ENCODE results near the gene EDN3. TPM values are rescaled to one million over a fixed set of nuclear protein-coding genes. Genes with fewer than 3 reads are reported as not detected.

Gene EDN3
- total RNA-seq, 2 donors from 2014 or later = 5.3 to 8.2 TPM

DNA sequence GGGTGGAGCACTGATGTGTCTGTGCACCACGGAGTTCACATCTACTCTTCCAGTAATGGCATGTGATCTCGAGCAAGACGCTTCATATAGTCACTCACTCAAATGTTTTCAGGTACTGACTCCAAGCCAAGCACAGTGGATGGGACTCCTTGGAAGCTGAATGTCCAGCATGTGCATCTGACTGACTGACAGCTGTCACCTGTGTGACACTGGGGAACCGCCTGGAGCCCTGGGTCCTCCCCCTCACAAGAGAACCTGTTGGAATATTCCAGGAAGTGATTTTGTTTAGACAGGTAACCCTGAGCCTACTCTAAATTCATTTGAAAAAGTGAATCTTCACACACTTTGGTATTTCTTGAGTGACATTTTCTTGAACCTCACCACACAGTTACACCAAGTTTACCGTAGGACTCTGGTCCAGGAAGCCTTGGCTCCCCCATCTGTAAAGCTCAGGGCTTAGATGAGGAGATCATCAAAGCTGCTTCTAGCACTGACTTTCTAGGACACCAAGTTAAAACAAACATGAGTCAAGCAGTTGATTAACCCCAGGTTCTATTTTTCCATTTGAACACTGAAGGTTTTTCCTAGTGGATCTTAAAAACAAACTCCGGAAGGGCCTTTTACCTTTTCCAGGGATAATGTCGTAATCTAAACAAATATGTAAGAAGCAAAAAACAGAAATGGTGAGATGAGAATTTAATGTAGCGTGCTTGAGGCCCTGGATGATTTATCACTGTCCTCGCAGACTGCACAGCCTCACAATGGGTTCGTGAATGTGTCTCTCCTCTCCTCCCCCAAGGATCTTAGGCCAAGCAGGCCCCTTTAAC, 50.1 kb downstream of the EDN3 start:
- TF ChIP-seq, protein P1, sequence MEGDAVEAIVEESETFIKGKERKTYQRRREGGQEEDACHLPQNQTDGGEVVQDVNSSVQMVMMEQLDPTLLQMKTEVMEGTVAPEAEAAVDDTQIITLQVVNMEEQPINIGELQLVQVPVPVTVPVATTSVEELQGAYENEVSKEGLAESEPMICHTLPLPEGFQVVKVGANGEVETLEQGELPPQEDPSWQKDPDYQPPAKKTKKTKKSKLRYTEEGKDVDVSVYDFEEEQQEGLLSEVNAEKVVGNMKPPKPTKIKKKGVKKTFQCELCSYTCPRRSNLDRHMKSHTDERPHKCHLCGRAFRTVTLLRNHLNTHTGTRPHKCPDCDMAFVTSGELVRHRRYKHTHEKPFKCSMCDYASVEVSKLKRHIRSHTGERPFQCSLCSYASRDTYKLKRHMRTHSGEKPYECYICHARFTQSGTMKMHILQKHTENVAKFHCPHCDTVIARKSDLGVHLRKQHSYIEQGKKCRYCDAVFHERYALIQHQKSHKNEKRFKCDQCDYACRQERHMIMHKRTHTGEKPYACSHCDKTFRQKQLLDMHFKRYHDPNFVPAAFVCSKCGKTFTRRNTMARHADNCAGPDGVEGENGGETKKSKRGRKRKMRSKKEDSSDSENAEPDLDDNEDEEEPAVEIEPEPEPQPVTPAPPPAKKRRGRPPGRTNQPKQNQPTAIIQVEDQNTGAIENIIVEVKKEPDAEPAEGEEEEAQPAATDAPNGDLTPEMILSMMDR (IDR thresholded peaks at IDR 0.05) = no peak
- TF ChIP-seq POLR2A (IDR thresholded peaks at IDR 0.05) (no peak), POLR2AphosphoS5 (IDR thresholded peaks at IDR 0.05) (no peak)
- no peak for DNase-seq (ENCODE audit: low spot score)
- Histone ChIP-seq H3K4me1 (replicated peaks) (no peaks in the 10 kb centered on the region), H3K27me3 (replicated peaks; ENCODE audit: insufficient read depth) (no peaks in the 10 kb centered on the region), H3K27ac (no peak overlapping the region), H3K36me3 (no peaks in the 10 kb centered on the region), H3K4me3 (no peak overlapping the region), H3K9me3 (no peaks in the 10 kb centered on the region)
- intact Hi-C loops (cut with DNase I) = no loop called here
- WGBS = 76% methylated on average over 10 of the region's 10 CpGs

DNA sequence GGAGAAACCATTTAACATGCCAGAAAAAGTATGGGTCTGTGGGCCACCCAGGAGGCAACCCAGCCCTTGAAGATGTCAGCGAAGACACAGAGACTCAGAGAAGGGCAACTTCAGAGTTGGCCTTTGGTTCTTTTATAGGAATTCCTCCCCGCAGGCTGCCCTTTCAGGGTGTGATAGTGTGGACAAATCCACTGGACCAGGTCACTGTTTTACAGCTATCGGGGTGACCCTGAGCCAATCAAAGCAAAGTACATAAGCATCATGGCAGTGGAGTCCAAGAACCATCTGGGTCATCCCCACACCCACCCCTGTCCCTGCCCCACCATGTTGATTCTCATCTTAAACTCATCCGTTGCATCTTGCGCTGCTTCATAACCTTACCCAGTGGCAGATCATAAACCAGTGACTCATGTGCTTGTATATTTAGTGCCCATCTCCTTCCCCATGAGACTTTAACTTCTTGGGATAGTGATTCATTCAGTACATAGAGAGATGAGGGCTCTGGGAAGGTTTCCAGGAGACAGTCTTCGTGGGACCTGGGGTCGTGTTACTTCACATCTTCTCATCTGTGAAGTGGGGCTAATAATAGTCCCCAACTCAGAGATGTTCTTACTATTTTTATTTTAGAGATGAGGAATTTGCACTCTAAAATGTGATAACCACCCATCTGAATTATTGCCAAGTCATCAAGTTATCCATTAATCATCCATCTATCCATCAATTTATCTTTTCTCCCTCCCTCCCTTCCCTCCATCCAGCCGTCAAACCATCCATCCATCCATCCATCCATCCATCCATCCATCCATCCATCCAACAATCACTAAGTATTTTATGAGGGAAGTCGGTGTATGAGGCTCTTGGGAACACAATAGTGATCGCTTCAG, 51.0 kb downstream of the EDN3 start:
- intact Hi-C loops (cut with DNase I) = no loop called here
- Histone ChIP-seq H3K36me3 (no peaks in the 10 kb centered on the region), H3K27ac (no peak overlapping the region), H3K9me3 (no peaks in the 10 kb centered on the region), H3K27me3 (replicated peaks; ENCODE audit: insufficient read depth) (no peaks in the 10 kb centered on the region), H3K4me3 (no peak overlapping the region), H3K4me1 (replicated peaks) (no peaks in the 10 kb centered on the region)
- DNase-seq (ENCODE audit: low spot score) = no peak
- WGBS = 75% methylated on average over 10 of the region's 10 CpGs
- TF ChIP-seq POLR2AphosphoS5 (IDR thresholded peaks at IDR 0.05) (no peak), POLR2A (IDR thresholded peaks at IDR 0.05) (no peak)
- TF ChIP-seq, protein P1 (IDR thresholded peaks at IDR 0.05) = no peak

DNA sequence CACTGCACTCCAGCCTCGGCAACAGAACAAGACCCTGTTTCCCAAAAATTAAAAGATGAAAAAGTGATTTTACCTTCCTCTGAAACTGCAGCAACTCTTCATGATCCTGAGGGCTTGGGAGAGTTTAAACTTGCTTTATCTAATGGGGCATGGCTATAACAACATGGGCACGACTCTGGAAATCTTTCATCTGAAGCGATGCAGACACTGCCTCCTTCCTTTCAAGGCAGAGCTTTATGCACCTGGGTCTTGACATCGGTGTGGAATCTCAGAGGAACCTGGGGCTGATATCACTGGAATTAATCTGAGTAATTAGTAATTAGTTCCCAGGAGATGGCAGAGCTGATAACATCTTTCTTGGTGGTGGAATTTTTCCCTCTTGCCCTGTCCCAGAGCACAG, 52.1 kb downstream of the EDN3 start:
- DNase-seq (ENCODE audit: low spot score) = no peak
- H3K27me3 ChIP-seq (replicated peaks; ENCODE audit: insufficient read depth) = no peaks in the 10 kb centered on the region
- 69% methylated on average over 4 of the region's 4 CpGs for WGBS
- H3K4me3 ChIP-seq = no peak overlapping the region
- H3K36me3 ChIP-seq = no peaks in the 10 kb centered on the region
- H3K27ac ChIP-seq = no peak overlapping the region
- no peak for TF ChIP-seq POLR2AphosphoS5 (IDR thresholded peaks at IDR 0.05)
- TF ChIP-seq, protein P1 (IDR thresholded peaks at IDR 0.05) = no peak
- no peak for TF ChIP-seq POLR2A (IDR thresholded peaks at IDR 0.05)
- intact Hi-C loops (cut with DNase I) = no loop called here
- H3K9me3 ChIP-seq = no peaks in the 10 kb centered on the region
- H3K4me1 ChIP-seq (replicated peaks) = no peaks in the 10 kb centered on the region

DNA sequence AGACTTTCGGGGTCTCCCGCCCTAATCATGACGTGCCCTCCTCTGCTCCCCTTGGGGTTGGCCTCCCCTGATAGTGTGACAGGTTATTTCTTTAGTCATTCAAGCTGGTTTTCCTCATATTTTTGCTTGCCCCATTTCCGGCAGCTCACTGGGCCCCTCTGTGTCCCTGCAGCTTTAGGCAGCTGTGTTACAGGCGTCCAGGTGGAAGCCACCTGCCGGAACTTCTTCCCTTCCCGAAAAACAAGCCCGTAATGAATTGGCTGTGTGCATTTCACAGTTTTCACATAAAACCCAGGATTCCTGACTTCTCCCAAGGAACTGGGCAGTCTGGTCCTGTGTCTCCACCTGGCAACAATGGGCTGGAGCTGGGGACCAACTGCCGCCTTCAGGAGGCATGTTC, 52.6 kb downstream of the EDN3 start:
- 60% methylated on average over 9 of the region's 9 CpGs for WGBS
- H3K36me3 ChIP-seq = no peaks in the 10 kb centered on the region
- intact Hi-C loops (cut with DNase I) = no loop called here
- no peak for DNase-seq (ENCODE audit: low spot score)
- H3K4me3 ChIP-seq = no peak overlapping the region
- no peak overlapping the region for H3K27ac ChIP-seq
- no peaks in the 10 kb centered on the region for H3K9me3 ChIP-seq
- TF ChIP-seq, protein P1 (IDR thresholded peaks at IDR 0.05) = no peak
- TF ChIP-seq POLR2AphosphoS5 (IDR thresholded peaks at IDR 0.05) = no peak
- TF ChIP-seq POLR2A (IDR thresholded peaks at IDR 0.05) = no peak
- H3K4me1 ChIP-seq (replicated peaks) = no peaks in the 10 kb centered on the region
- no peaks in the 10 kb centered on the region for H3K27me3 ChIP-seq (replicated peaks; ENCODE audit: insufficient read depth)

All from prostate gland (tissue), 2 donors.